Measurements from ENCODE around the gene GPR176.

Gene GPR176

GRCh38 chr15:39888243-39888642 is 31.8 kb downstream of the GPR176 start:
- DNase-seq, result no peak

GRCh38 chr15:39887832-39888231 is 32.2 kb downstream of the GPR176 start:
- no peak for DNase-seq

GRCh38 chr15:39887211-39887610 is 32.9 kb downstream of the GPR176 start:
- no peak for DNase-seq

GRCh38 chr15:39886418-39886817 is 33.6 kb downstream of the GPR176 start:
- DNase-seq, result no peak

DNA sequence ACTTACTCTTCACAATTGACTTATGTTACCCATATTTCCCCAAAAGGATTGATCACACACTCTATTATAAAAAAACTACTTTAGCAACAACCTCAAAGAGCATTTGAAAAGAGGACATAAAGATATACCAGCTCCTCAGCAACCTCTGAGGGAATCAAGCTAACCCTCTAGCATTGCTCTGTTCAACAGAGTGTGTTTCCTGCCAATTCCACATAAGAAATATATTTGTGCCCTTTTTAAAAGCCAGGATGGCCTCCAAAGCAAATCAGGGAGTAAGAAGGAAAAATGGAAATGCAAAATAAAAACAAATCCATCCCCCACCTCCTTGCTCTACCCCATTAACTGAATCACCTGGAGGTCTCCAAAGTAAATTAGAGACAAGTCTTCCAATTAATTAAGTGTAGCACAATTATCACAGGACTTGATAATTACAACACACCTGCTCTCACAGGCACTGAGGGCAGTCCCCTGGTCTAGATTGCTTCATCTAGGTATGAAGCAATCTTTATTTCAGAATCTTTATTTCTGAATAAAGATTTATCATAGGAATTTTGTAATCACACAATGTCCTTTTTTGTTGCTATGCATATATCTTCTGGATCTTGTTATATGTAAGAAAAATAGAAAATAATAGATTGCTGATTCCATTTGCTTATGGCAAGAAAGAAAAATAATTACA is 34.8 kb downstream of the GPR176 start:
- no peak for DNase-seq

- DNase-seq, result no peak
These were observed 35.7 kb downstream of the GPR176 start for GRCh38 chr15:39884351-39884750.

- no peak for DNase-seq
These were observed 37.5 kb downstream of the GPR176 start for GRCh38 chr15:39882602-39883001.

DNA sequence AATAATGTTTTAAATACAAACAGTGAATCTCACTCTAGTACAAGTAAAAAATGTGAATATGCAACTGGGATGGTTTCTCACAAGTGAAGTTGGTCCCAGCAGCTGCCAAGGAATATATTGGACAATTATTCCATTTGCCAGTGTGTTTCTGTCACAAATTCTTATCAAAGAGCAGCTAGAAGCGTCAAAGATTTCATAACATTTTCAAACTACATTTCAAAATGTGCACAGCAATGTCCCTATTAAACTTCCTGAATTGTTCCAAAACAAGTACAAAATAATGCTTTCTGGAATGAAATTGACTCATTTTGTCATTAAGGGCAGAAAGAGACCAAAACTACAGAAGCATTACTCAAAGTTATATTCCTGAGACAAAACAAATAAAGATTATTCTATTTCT is 38.3 kb downstream of the GPR176 start:
- DNase-seq, result no peak

GRCh38 chr15:39880718-39881387 is 39.2 kb downstream of the GPR176 start:
- DNase-seq, result no peak

DNA sequence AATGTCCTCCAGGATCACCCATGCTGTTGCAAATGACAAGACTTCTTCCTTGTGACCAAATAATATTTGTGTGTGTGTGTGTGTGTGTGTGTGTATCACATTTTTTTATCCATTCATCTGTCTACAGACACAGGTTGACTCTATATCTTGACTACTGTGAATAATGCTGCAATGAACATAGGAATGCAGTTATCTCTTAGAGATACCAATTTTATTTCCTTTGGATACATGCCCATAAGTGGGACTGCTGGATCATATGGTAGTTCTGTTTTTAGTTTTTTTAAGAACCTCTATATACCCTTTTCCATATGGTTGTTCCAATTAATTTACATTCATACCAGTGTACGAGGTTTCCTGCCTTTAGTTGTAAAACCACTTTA is 41.7 kb downstream of the GPR176 start:
- no peak for DNase-seq

DNA sequence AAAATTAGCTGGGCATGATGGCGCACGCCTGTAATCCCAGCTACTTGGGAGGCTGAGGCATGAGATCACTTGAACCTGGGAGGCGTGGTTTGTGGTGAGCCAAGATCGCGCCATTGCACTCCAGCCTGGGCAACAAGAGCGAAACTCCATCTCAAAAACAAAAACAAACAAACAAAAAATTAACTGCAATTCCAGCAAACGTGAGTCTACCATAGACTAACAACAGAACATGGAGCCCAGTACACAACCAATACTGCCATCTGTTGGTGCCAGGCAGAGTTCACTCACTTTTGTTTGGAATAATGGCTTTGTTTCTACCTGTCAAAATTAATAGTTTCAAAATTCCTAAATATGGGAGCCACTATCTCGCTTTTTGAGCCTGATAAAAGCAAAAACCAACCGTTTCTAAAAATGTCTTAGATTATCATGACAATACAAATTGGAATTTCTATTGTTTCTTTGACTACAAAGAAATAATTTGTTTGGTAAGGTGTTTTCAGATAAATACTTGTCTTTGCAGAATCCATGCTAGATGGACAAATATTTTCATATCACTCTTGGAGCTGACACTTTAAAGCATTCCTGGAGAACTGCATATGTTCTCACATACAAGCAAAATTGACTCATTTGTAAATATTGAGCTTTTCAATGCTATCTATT is 45.0 kb downstream of the GPR176 start:
- DNase-seq, result no peak

DNA sequence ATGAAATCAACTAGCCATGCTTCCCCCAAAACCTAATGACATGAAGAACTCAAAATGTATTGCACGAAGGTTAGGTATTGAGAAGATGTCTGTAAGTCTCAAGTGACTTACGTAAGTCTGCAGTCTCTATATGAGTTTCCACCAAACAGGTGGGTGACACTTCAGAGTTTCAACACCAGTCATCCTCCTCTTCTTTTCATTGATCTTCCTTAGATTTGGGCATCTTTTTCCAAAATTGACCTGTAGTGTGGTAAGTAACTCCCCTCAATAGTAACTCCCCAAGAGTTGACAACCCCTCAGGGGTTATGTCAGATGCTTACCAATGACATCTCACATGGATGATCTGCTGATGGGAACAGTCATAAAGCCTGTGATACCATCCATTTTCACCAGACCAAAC is 46.1 kb downstream of the GPR176 start:
- DNase-seq, result no peak

GRCh38 chr15:39870537-39870936 is 49.5 kb downstream of the GPR176 start:
- DNase-seq, result no peak

DNA sequence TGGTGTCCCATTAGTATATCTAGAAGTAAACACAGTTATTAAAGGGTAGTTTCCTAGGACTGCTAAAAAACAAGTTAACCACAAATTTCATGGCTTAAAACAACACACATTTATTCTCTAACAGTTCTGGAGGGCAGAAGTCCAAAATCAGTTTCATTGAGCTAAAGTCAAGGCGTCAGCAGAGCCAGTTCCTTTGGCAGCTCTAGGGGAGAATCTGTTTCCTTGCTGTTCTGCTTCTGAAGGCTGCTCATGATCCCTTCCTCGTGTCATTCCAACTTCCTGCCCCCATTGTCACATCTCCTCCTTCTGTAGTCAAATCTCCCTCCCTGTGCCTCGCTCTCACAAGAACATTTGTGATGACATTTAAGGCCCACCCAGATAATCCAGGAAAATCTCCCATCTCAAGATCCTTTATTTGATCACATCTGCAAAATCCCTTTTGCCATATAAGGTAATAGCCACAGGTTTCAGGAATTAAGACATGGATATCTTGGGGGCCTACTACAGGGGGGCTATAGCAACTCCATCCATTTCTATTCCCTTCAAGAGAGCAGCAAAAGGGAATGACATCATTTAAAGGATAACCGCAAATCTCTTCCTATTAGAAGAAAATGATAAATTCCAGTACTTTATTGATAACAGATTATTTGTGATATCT is 50.1 kb downstream of the GPR176 start:
- DNase-seq, result no peak

- no peak for DNase-seq
These were observed 50.8 kb downstream of the GPR176 start for GRCh38 chr15:39869254-39869653.

DNA sequence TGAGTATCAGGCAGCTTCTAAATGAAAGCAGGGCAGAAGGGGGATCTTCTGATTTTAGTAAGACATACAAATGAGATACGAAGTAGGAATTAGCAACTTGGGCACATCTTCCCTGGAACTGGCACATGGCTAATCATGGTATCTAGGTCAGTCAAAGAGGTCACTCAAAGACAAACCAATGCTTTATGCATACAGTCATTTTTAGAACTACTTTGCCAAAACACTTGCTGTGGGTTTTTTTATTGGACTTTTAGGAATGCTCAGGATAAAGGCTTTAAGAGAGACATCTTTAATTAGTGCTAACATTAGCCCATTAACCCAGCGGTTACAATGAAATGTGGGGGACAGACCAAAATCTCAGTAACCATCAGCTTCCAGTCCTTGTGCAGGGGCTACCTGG is 51.7 kb downstream of the GPR176 start:
- DNase-seq, result no peak

- DNase-seq, result no peak
These were observed 56.0 kb downstream of the GPR176 start for GRCh38 chr15:39864116-39864515.

GRCh38 chr15:39860871-39861270 is 59.2 kb downstream of the GPR176 start:
- no peak for DNase-seq

- no peak for DNase-seq
These were observed 59.9 kb downstream of the GPR176 start for GRCh38 chr15:39860200-39860599.

DNA sequence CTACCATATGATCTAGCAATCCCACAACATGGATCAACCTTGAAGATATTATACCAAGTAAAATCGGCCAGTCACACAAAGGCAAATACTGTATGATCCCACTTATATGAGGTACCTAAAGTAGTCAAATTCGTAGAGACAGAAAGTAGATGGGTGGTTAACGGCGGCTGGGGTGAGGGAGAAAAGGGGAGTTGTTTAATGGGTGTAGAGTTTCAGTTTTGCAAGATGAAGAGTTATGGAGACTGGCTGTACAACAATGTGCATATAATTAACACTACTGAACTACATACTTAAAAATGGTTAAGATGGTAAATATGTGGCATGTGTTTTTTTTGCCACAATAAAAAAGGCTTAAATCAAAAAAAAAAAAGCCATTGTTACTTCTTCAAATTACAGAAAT is 60.4 kb downstream of the GPR176 start:
- DNase-seq, result no peak

GRCh38 chr15:39857132-39857531 is 62.9 kb downstream of the GPR176 start:
- no peak for DNase-seq

DNA sequence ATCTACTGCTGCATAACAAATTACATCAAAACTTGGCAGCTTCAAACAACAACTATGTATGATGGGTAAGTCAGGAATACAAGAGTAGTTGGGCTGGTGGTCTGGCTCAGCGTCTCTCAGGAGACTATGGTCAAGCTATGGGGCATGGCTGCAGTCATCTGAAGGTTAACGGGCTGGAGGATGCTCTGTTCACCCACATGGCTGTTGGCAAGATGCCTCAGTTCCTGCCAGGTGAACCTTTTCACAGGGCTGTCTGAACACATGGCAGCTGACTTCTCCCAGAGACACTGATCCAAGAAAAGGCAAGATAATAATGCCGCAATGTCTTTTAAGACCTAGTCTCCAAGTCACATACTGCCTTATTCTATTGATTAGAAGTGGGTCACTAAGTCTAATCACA is 63.7 kb downstream of the GPR176 start:
- DNase-seq, result no peak

GRCh38 chr15:39855400-39855799 is 64.7 kb downstream of the GPR176 start:
- no peak for DNase-seq

DNA sequence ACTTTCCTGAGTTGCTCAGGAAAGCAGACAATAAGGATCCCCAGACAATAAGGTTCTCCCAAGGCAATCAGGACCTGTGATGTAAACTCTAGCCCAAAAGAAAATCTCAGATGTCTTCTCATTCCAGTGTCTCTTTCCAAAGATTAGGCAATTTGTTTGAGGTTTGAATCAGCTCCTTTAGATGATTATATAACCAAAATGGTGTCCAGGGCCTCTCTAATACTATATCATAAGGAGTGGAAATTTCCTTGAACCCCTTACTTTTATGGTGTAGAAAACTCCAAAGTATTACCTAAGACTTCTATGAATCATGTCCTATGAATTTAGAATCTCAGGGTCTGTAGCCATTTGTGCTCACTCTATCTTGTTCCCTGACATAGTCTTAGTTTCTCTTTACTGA is 65.9 kb downstream of the GPR176 start:
- no peak for DNase-seq
